Measurements from ENCODE around the gene SCRN3.

DNA sequence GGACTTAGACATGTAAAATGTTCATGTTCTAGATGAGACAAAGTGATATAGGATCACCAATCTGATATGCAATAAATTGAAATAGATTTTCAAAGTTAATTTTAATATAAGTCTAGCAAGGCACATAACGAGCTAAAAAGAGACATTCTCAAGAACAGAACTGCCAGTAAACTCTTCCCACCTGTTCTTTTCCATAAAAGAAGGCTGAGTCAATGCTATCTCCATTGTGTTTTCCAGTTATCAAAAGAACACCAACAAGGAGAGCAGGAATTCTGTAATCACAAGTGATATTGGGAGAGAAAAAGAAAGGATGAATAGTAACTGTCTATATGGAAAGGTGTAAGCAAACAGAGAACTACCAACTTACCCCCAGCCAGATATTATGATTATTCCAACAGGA is 65.7 kb downstream of the SCRN3 start:
- TF ChIP-seq EZH2 (IDR thresholded peaks at IDR 0.05; ENCODE audit: low read length) = no peak
- TF ChIP-seq, protein P1, sequence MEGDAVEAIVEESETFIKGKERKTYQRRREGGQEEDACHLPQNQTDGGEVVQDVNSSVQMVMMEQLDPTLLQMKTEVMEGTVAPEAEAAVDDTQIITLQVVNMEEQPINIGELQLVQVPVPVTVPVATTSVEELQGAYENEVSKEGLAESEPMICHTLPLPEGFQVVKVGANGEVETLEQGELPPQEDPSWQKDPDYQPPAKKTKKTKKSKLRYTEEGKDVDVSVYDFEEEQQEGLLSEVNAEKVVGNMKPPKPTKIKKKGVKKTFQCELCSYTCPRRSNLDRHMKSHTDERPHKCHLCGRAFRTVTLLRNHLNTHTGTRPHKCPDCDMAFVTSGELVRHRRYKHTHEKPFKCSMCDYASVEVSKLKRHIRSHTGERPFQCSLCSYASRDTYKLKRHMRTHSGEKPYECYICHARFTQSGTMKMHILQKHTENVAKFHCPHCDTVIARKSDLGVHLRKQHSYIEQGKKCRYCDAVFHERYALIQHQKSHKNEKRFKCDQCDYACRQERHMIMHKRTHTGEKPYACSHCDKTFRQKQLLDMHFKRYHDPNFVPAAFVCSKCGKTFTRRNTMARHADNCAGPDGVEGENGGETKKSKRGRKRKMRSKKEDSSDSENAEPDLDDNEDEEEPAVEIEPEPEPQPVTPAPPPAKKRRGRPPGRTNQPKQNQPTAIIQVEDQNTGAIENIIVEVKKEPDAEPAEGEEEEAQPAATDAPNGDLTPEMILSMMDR (optimal IDR thresholded peaks at IDR 0.05 in 1 of 3, IDR thresholded peaks at IDR 0.05 in 1 of 3, conservative IDR thresholded peaks at IDR 0.05 in 1 of 3; ENCODE audit: extremely low read depth in 1 of 3, insufficient read depth in 2 of 3, low read length in 3 of 3) = no peak
